GM23338 (cell line): ENCODE data around the gene SLC23A2. TPM values are rescaled to one million over a fixed set of nuclear protein-coding genes. Genes with fewer than 3 reads are reported as not detected.

Source experiments
- ATAC-seq: fragments of 200-7000 bp; cut with Tn5 transposase; 3 replicates; pipeline ENCODE4 v1.9.1; 2020
- DNase-seq: peaks from one replicate; pipeline ENCODE4 v3.0.0-alpha.2; 2015; ENCODE audit warnings: low spot score
- H2AFZ ChIP-seq: fragments of 200-600 bp; sonication (generic); 2 replicates; pipeline ENCODE4 v1.8.0; 2016; ENCODE audit warnings: antibody characterized with exemption, mild to moderate bottlenecking, moderate library complexity
- H3F3A ChIP-seq: fragments of 200-600 bp; sonication (generic); replicated peaks from 2 replicates; pipeline ENCODE4 v1.8.0; 2017; ENCODE audit warnings: antibody characterized with exemption, mixed run types, low read depth
- H3K27ac ChIP-seq: fragments of 200-600 bp; sonication (generic); 2 replicates; pipeline ENCODE4 v1.6.1; 2016; ENCODE audit warnings: low read depth
- H3K27me3 ChIP-seq: fragments of 200-600 bp; sonication (generic); 2 replicates; pipeline ENCODE4 v1.8.0; 2016; ENCODE audit warnings: mild to moderate bottlenecking, mixed run types, moderate library complexity; ENCODE audit not compliant: insufficient read depth
- H3K36me3 ChIP-seq: fragments of 200-600 bp; sonication (generic); 2 replicates; pipeline ENCODE4 v1.8.0; 2016; ENCODE audit warnings: mild to moderate bottlenecking; ENCODE audit not compliant: insufficient read depth
- H3K4me1 ChIP-seq: fragments of 200-600 bp; sonication (generic); 2 replicates; pipeline ENCODE4 v1.8.0; 2016; ENCODE audit warnings: mild to moderate bottlenecking, moderate library complexity; ENCODE audit not compliant: insufficient read depth
- H3K4me2 ChIP-seq: fragments of 200-600 bp; sonication (generic); 2 replicates; pipeline ENCODE4 v1.7.1; 2017; ENCODE audit warnings: mixed run types
- H3K4me3 ChIP-seq: fragments of 200-600 bp; sonication (generic); 2 replicates; pipeline ENCODE4 v1.6.1; 2016; ENCODE audit warnings: mixed run types
- H3K79me2 ChIP-seq: fragments of 200-600 bp; sonication (generic); replicated peaks from 2 replicates; pipeline ENCODE4 v1.8.0; 2017; ENCODE audit warnings: mild to moderate bottlenecking; ENCODE audit not compliant: insufficient read depth
- H3K9me2 ChIP-seq: fragments of 200-600 bp; sonication (generic); 2 replicates; pipeline ENCODE4 v1.8.0; 2017; ENCODE audit not compliant: insufficient read depth
- H4K20me1 ChIP-seq: fragments of 200-600 bp; sonication (generic); replicated peaks from 2 replicates; pipeline ENCODE4 v1.8.0; 2017; ENCODE audit warnings: mild to moderate bottlenecking; ENCODE audit not compliant: insufficient read depth
- H3K27ac Mint-ChIP-seq: 2 replicates; pipeline ENCODE4 v1.8.0; 2020; ENCODE audit warnings: inconsistent platforms, mild to moderate bottlenecking, moderate library complexity, mixed read lengths
- H3K27me3 Mint-ChIP-seq: 3 replicates; pipeline ENCODE4 v1.8.0; 2022; ENCODE audit warnings: low read depth, mild to moderate bottlenecking, moderate library complexity, mixed read lengths, inconsistent platforms; ENCODE audit not compliant: insufficient read depth, poor library complexity
- H3K36me3 Mint-ChIP-seq: 3 replicates; pipeline ENCODE4 v1.8.0; 2021; ENCODE audit warnings: low read depth, mild to moderate bottlenecking, inconsistent platforms, moderate library complexity, mixed read lengths
- H3K4me1 Mint-ChIP-seq: 3 replicates; pipeline ENCODE4 v1.8.0; 2020; ENCODE audit warnings: mild to moderate bottlenecking, inconsistent platforms, mixed read lengths
- H3K4me3 Mint-ChIP-seq: 3 replicates; pipeline ENCODE4 v1.8.0; 2021; ENCODE audit warnings: moderate library complexity, mild to moderate bottlenecking, inconsistent platforms, mixed read lengths
- H3K9me3 Mint-ChIP-seq: 3 replicates; pipeline ENCODE4 v1.8.0; 2020; ENCODE audit warnings: moderate library complexity, mild to moderate bottlenecking, inconsistent platforms, mixed read lengths
- CREB1 ChIP-seq: fragments of 250-450 bp; sonication (Bioruptor Pico); IDR thresholded peaks from 2 replicates; pipeline ENCODE4 v1.5.0; 2020; ENCODE audit warnings: low read depth, mild to moderate bottlenecking, moderate library complexity
- EZH2 ChIP-seq: fragments of 200-600 bp; sonication (generic); IDR thresholded peaks from one replicate; pipeline ENCODE4 v1.8.0; 2017; ENCODE audit warnings: antibody characterized with exemption, mild to moderate bottlenecking, low read depth; ENCODE audit not compliant: unreplicated experiment
- EZH2phosphoT487 ChIP-seq: fragments of 200-600 bp; sonication (generic); IDR thresholded peaks from one replicate; pipeline ENCODE4 v1.8.1; 2018; ENCODE audit warnings: antibody characterized with exemption; ENCODE audit not compliant: unreplicated experiment
- JUNB ChIP-seq: IDR thresholded peaks from one replicate; pipeline ENCODE4 v1.6.1; 2016; ENCODE audit warnings: antibody characterized with exemption; ENCODE audit not compliant: unreplicated experiment
- NANOG ChIP-seq: IDR thresholded peaks from 2 replicates; pipeline ENCODE4 v1.6.1; 2016; ENCODE audit warnings: antibody characterized with exemption, borderline replicate concordance
- POLR2AphosphoS5 ChIP-seq: IDR thresholded peaks from 2 replicates; pipeline ENCODE4 v1.6.1; 2016; ENCODE audit warnings: antibody characterized with exemption, low read depth
- STAT1 ChIP-seq: IDR thresholded peaks from one replicate; pipeline ENCODE4 v1.6.1; 2016; ENCODE audit warnings: antibody characterized with exemption; ENCODE audit not compliant: unreplicated experiment
- ZNF114 ChIP-seq: fragments of 250-450 bp; sonication (Bioruptor Pico); IDR thresholded peaks from 2 replicates; pipeline ENCODE4 v1.5.0; 2020; ENCODE audit warnings: mild to moderate bottlenecking, moderate library complexity
- ZNF331 ChIP-seq: fragments of 250-450 bp; sonication (Bioruptor Pico); IDR thresholded peaks from 2 replicates; pipeline ENCODE4 v1.5.0; 2020; ENCODE audit warnings: low read depth, mild to moderate bottlenecking, moderate library complexity
- ZNF462 ChIP-seq: fragments of 250-450 bp; sonication (Bioruptor Pico); IDR thresholded peaks from 2 replicates; pipeline ENCODE4 v1.5.0; 2020; ENCODE audit warnings: mild to moderate bottlenecking, moderate library complexity
- polyA plus RNA-seq: library from polyadenylated mRNA; unstranded; fragments of >200 nt; fragmentation: Nextera tagmentation; extraction: Ambion mirVana; gene quantifications from 2 replicates; pipeline ENCODE4 v1.2.1, GENCODE V29; 2016
- total RNA-seq: library from RNA; depleted of rRNA; stranded (reverse); fragments of >200 nt; shearing (Covaris generic); gene quantifications from 2 replicates; pipeline ENCODE4 v1.2.3, GENCODE V29; 2014
- TF ChIP-seq, protein P1 (sequence below): IDR thresholded peaks from 2 replicates; pipeline ENCODE4 v1.6.1; 2016; ENCODE audit warnings: antibody characterized with exemption
- TF ChIP-seq, protein P2 (sequence below), 2 experiments: fragments of 200-600 bp in 1 of 2; sonication (generic) in 1 of 2; conservative IDR thresholded peaks; 2 replicates each; pipeline versions ENCODE4 v1.5.1 to v1.6.1; 2016 to 2017; ENCODE audit warnings: antibody characterized with exemption in 2 of 2, low read depth in 2 of 2, mild to moderate bottlenecking in 2 of 2, moderate library complexity in 1 of 2
- TF ChIP-seq, protein P3 (sequence below): IDR thresholded peaks from one replicate; pipeline ENCODE4 v1.6.1; 2018; ENCODE audit warnings: antibody characterized with exemption; ENCODE audit not compliant: unreplicated experiment

The SLC23A2 gene
- total and polyA plus RNA-seq, 2 experiments from 2014 or later, result 4.4 to 20.2 TPM

GRCh38 chr20:4828830-4829513 lies 172.3 kb downstream of the SLC23A2 start:
- ATAC-seq (no peak), DNase-seq (no peak)
- Histone ChIP-seq H4K20me1 (no peaks in the 10 kb centered on the region), H3K27ac (no peak overlapping the region), H3K4me1 (peaks cover 8% of the 10 kb centered on the region; the same call in 1 of the 2 replicates), H3K36me3 (no peaks in the 10 kb centered on the region), H2AFZ (no peak overlapping the region), H3K4me2 (no peak overlapping the region), H3K79me2 (no peaks in the 10 kb centered on the region), H3K9me2 (no peaks in the 10 kb centered on the region), H3K27me3 (no peaks in the 10 kb centered on the region), H3F3A (no peaks in the 10 kb centered on the region), H3K4me3 (no peak overlapping the region)
- peaks cover 4% of the 10 kb centered on the region for H3K27me3 Mint-ChIP-seq
- TF ChIP-seq STAT1, result no peak
- TF ChIP-seq ZNF462, result no peak
- TF ChIP-seq JUNB, result no peak
- TF ChIP-seq NANOG, result no peak
- TF ChIP-seq, protein P1, sequence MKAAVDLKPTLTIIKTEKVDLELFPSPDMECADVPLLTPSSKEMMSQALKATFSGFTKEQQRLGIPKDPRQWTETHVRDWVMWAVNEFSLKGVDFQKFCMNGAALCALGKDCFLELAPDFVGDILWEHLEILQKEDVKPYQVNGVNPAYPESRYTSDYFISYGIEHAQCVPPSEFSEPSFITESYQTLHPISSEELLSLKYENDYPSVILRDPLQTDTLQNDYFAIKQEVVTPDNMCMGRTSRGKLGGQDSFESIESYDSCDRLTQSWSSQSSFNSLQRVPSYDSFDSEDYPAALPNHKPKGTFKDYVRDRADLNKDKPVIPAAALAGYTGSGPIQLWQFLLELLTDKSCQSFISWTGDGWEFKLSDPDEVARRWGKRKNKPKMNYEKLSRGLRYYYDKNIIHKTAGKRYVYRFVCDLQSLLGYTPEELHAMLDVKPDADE, result no peak
- TF ChIP-seq ZNF114 (CRISPR knock-in tag), result no peak
- TF ChIP-seq, protein P2, sequence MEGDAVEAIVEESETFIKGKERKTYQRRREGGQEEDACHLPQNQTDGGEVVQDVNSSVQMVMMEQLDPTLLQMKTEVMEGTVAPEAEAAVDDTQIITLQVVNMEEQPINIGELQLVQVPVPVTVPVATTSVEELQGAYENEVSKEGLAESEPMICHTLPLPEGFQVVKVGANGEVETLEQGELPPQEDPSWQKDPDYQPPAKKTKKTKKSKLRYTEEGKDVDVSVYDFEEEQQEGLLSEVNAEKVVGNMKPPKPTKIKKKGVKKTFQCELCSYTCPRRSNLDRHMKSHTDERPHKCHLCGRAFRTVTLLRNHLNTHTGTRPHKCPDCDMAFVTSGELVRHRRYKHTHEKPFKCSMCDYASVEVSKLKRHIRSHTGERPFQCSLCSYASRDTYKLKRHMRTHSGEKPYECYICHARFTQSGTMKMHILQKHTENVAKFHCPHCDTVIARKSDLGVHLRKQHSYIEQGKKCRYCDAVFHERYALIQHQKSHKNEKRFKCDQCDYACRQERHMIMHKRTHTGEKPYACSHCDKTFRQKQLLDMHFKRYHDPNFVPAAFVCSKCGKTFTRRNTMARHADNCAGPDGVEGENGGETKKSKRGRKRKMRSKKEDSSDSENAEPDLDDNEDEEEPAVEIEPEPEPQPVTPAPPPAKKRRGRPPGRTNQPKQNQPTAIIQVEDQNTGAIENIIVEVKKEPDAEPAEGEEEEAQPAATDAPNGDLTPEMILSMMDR (conservative IDR thresholded peaks at IDR 0.05; ENCODE audit: low read depth in 2 of 2), result no peak
- TF ChIP-seq, protein P3, sequence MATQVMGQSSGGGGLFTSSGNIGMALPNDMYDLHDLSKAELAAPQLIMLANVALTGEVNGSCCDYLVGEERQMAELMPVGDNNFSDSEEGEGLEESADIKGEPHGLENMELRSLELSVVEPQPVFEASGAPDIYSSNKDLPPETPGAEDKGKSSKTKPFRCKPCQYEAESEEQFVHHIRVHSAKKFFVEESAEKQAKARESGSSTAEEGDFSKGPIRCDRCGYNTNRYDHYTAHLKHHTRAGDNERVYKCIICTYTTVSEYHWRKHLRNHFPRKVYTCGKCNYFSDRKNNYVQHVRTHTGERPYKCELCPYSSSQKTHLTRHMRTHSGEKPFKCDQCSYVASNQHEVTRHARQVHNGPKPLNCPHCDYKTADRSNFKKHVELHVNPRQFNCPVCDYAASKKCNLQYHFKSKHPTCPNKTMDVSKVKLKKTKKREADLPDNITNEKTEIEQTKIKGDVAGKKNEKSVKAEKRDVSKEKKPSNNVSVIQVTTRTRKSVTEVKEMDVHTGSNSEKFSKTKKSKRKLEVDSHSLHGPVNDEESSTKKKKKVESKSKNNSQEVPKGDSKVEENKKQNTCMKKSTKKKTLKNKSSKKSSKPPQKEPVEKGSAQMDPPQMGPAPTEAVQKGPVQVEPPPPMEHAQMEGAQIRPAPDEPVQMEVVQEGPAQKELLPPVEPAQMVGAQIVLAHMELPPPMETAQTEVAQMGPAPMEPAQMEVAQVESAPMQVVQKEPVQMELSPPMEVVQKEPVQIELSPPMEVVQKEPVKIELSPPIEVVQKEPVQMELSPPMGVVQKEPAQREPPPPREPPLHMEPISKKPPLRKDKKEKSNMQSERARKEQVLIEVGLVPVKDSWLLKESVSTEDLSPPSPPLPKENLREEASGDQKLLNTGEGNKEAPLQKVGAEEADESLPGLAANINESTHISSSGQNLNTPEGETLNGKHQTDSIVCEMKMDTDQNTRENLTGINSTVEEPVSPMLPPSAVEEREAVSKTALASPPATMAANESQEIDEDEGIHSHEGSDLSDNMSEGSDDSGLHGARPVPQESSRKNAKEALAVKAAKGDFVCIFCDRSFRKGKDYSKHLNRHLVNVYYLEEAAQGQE, result no peak
- TF ChIP-seq POLR2AphosphoS5, result no peak
- no peak for TF ChIP-seq EZH2
- TF ChIP-seq ZNF331 (CRISPR knock-in tag), result no peak
- TF ChIP-seq EZH2phosphoT487, result no peak
- no peak for TF ChIP-seq CREB1 (CRISPR knock-in tag)
- no peak overlapping the region for H3K4me3 Mint-ChIP-seq
- no peaks in the 10 kb centered on the region for H3K9me3 Mint-ChIP-seq
- H3K4me1 Mint-ChIP-seq, result peaks cover 9% of the 10 kb centered on the region
- H3K27ac Mint-ChIP-seq, result no peak overlapping the region
- no peaks in the 10 kb centered on the region for H3K36me3 Mint-ChIP-seq
